Stimulated activated naive CD8-positive, alpha-beta T cell treated with anti-CD3 and anti-CD28 coated beads, Interleukin-15, amount 100 ng/mL, for 72 hours (primary cell): ENCODE measurements around the gene BEND3.
"Not testable (repeated sequence)": the region's sequence is repeated elsewhere in the genome, so short reads cannot be mapped to it uniquely, and the experiment has no call there.

Experiments
- ATAC-seq: fragments of 150-1000 bp; cut with Tn5 transposase; 2 replicates; pipeline ENCODE4 v1.10.0; 2021; ENCODE audit warnings: mild to moderate bottlenecking, moderate library complexity
- DNase-seq, 2 donors: peaks; one replicate each; pipeline ENCODE4 v3.0.0; 2021 to 2022
- H3K27ac Mint-ChIP-seq, 2 donors: one replicate each; pipeline ENCODE4 v1.8.0; 2022; ENCODE audit warnings: mild to moderate bottlenecking in 2 of 2, mixed read lengths in 2 of 2, moderate library complexity in 2 of 2
- H3K27me3 Mint-ChIP-seq: one replicate; pipeline ENCODE4 v1.8.0; 2022; ENCODE audit warnings: mixed read lengths
- H3K4me1 Mint-ChIP-seq: one replicate; pipeline ENCODE4 v1.8.0; 2022; ENCODE audit warnings: mild to moderate bottlenecking, mixed read lengths
- H3K4me3 Mint-ChIP-seq, 2 donors: one replicate each; pipeline ENCODE4 v1.8.0; 2022; ENCODE audit warnings: mild to moderate bottlenecking in 2 of 2, mixed read lengths in 2 of 2, moderate library complexity in 1 of 2
- H3K9me3 Mint-ChIP-seq, 2 donors: one replicate each; pipeline ENCODE4 v1.8.0; 2022; ENCODE audit warnings: mixed read lengths in 2 of 2

BEND3 gene

GRCh38 chr6:107107791-107108190, 7.5 kb downstream of the BEND3 start:
- ATAC-seq (no peak), DNase-seq (no peak)
- Mint-ChIP-seq H3K9me3 (no peaks in the 10 kb centered on the region), H3K27ac (no peak overlapping the region), H3K27me3 (no peaks in the 10 kb centered on the region), H3K4me1 (no peaks in the 10 kb centered on the region), H3K4me3 (no peak overlapping the region)

- DNase-seq (no peak), ATAC-seq (no peak)
- Mint-ChIP-seq H3K4me3 (no peak overlapping the region), H3K27me3 (no peaks in the 10 kb centered on the region), H3K9me3 (no peaks in the 10 kb centered on the region), H3K4me1 (no peaks in the 10 kb centered on the region), H3K27ac (no peak overlapping the region)
These were observed 9.2 kb downstream of the BEND3 start for GRCh38 chr6:107106165-107106564.

GRCh38 chr6:107105511-107106116, 9.7 kb downstream of the BEND3 start:
- no peak for DNase-seq
- no peak overlapping the region for H3K4me3 Mint-ChIP-seq
- H3K27me3 Mint-ChIP-seq = no peaks in the 10 kb centered on the region
- no peak for ATAC-seq
- no peaks in the 10 kb centered on the region for H3K9me3 Mint-ChIP-seq
- H3K4me1 Mint-ChIP-seq = no peaks in the 10 kb centered on the region
- H3K27ac Mint-ChIP-seq = no peak overlapping the region

- H3K27ac Mint-ChIP-seq = no peak overlapping the region
- no peak for DNase-seq
- peaks cover 15% of the 10 kb centered on the region for H3K4me1 Mint-ChIP-seq
- ATAC-seq = no peak
- H3K4me3 Mint-ChIP-seq = no peak overlapping the region
- H3K27me3 Mint-ChIP-seq = no peaks in the 10 kb centered on the region
- no peaks in the 10 kb centered on the region for H3K9me3 Mint-ChIP-seq
These were observed 12.2 kb downstream of the BEND3 start for GRCh38 chr6:107103082-107103481.

- DNase-seq = no peak
- Mint-ChIP-seq H3K27me3 (no peaks in the 10 kb centered on the region), H3K27ac (peak overlapping the region in 1 of 2 donors; percentile 21), H3K9me3 (no peaks in the 10 kb centered on the region), H3K4me1 (peaks cover 15% of the 10 kb centered on the region), H3K4me3 (no peak overlapping the region)
- ATAC-seq = no peak
These were observed 12.9 kb downstream of the BEND3 start for GRCh38 chr6:107102414-107102805.

- DNase-seq = no peak
- no peak for ATAC-seq
- H3K4me3 Mint-ChIP-seq = no peak overlapping the region
- H3K9me3 Mint-ChIP-seq = no peaks in the 10 kb centered on the region
- H3K4me1 Mint-ChIP-seq = peaks cover 15% of the 10 kb centered on the region
- peak overlapping the region in 1 of 2 donors; percentile 21 for H3K27ac Mint-ChIP-seq
- H3K27me3 Mint-ChIP-seq = no peaks in the 10 kb centered on the region
These were observed 13.5 kb downstream of the BEND3 start for GRCh38 chr6:107101686-107102413.

- H3K4me3 Mint-ChIP-seq = no peak overlapping the region
- DNase-seq = no peak
- H3K27ac Mint-ChIP-seq = no peak overlapping the region
- peaks cover 15% of the 10 kb centered on the region for H3K4me1 Mint-ChIP-seq
- no peaks in the 10 kb centered on the region for H3K27me3 Mint-ChIP-seq
- no peak for ATAC-seq
- no peaks in the 10 kb centered on the region for H3K9me3 Mint-ChIP-seq
These were observed 14.1 kb downstream of the BEND3 start for GRCh38 chr6:107101211-107101610.

DNA sequence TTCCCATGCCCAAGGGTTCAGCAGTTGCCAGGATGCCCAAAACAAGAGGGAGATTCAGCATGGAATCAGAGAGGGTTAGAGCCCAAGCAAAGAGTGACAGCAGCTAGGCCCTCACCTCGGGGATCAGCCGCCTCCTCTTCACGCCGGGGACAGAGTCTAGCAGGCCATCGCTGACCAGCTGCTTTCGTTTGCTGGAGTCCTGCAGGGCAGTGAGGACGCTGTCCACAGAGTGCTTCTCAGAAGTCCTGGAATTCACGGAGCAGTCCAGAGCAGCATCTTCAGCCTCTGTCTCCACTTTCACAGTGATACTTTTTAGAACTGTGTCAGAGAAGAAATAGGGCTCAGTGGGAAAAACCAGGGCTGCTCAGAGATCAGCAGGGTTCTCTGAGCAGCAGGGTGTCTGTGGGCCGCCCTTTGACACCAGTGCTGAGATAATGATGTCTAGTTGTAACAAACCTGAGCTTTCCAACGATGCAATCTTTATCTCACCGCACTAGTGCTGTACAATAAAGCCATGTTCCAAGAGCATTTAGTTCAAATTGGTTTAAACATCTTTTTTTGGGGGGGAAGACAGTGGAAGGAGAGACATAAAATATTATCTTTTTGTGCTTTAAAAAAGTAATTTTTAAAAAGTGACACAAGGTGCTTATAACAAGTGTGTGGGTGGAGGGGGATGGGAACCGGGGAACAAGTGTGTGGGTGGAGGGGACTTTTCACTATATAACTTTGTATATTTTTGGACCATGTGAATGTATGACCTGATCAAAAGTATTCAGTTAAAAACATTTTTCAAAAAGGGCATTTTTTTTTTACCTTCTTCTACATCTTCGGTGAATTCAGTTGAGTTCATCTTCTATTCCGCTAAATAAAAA, 16.6 kb downstream of the BEND3 start:
- Mint-ChIP-seq H3K4me3 (no peak overlapping the region), H3K27ac (no peak overlapping the region), H3K4me1 (peaks cover 15% of the 10 kb centered on the region), H3K9me3 (no peaks in the 10 kb centered on the region), H3K27me3 (no peaks in the 10 kb centered on the region)
- DNase-seq = no peak
- ATAC-seq = no peak

DNA sequence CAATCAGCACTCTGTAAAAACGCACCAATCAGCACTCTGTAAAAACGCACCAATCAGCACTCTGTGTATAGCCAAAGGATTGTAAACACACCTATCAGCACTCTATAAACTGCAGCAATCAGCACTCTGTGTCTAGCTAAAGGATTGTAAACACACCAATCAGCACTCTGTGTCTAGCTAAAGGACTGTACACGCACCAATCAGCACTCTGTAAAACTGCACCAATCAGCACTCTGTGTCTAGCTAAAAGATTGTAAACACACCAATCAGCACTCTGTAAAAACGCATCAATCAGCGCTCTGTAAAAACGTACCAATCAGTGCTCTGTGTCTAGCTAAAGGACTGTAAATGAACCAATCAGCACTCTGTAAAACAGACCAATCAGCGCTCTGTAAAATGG, 30.9 kb downstream of the BEND3 start:
- ATAC-seq, H3K9me3 Mint-ChIP-seq, DNase-seq, H3K27me3 Mint-ChIP-seq, H3K4me3 Mint-ChIP-seq, H3K27ac Mint-ChIP-seq: not testable (repeated sequence)
- peaks cover 12% of the 10 kb centered on the region for H3K4me1 Mint-ChIP-seq

DNA sequence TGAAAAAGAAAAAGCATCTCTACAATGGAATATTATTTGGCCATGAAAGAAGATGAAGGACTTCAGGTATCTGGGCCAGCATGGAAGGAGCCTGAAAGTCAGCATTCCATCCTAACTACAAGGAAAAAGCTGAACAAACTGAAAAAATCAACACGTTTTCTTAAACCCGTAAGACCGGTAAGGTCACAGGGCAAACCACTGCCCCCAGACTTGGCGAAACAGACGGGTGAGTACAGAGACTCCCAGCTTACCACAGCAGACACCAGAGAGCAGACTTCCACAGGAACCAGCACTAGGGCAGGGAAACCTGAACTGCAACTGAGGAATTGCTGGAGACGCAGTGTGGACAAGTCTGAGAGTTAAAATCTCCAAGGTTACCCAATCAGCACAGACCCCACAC, 31.4 kb downstream of the BEND3 start:
- no peaks in the 10 kb centered on the region for H3K9me3 Mint-ChIP-seq
- H3K4me1 Mint-ChIP-seq = peaks cover 12% of the 10 kb centered on the region
- H3K27me3 Mint-ChIP-seq = no peaks in the 10 kb centered on the region
- H3K27ac Mint-ChIP-seq = no peak overlapping the region
- DNase-seq = no peak
- ATAC-seq = no peak
- no peak overlapping the region for H3K4me3 Mint-ChIP-seq

DNA sequence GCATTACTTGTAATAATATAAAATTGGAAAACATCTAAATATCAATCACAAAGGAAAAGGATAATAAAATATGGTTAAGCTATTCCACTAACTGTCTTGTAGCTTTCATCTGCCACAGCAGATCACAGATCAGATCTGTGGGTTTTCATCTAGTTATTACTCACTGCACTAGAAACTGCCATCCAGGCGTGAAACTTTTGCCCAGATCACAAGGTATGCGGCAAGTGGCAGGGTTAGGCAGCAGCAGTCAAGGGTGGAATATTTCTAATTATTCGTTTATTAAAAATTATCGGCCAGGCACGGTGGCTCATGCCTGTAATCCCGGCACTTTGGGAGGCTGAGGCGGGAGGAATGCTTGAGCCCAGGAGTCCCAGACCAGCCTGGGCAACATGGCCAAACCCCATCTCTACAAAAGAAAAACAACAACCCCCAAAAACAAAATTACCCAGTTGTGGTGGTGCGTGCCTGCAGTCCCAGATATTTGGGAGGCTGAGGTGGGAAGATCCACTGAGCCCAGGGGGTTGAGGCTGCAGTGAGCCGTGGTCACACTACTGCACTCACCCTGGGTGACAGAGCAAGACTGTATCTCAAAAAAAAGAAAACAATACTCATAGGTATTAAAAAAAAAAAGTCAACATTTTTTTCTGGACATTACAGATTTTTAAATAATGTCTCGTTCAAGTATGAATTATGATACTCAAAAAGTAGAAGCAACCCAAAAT, 32.1 kb downstream of the BEND3 start:
- DNase-seq (no peak), ATAC-seq (no peak)
- H3K4me1 Mint-ChIP-seq = peaks cover 8% of the 10 kb centered on the region
- no peaks in the 10 kb centered on the region for H3K27me3 Mint-ChIP-seq
- no peak overlapping the region for H3K4me3 Mint-ChIP-seq
- no peak overlapping the region for H3K27ac Mint-ChIP-seq
- no peaks in the 10 kb centered on the region for H3K9me3 Mint-ChIP-seq

DNA sequence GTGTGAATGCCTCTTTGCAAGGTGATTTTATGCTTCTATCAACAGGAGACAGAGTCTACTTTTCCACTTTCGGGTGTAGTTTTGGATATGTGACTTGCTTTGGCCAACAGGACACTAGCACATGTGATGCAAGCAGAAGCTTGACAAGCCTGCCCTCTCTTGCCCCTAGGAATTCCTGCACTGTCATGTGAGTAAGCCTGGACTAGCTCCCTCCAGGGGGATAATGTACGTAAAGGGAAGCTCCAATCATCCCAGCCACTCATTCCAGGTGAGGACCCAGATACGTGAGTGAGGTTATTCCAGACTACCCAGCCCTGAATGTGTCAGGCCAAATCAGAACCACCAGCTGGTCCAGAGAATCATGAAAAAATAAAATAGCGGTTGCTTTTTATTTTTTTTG, 33.3 kb downstream of the BEND3 start:
- no peak overlapping the region for H3K27ac Mint-ChIP-seq
- no peaks in the 10 kb centered on the region for H3K27me3 Mint-ChIP-seq
- no peak for DNase-seq
- no peaks in the 10 kb centered on the region for H3K4me1 Mint-ChIP-seq
- no peaks in the 10 kb centered on the region for H3K9me3 Mint-ChIP-seq
- no peak overlapping the region for H3K4me3 Mint-ChIP-seq
- no peak for ATAC-seq

GRCh38 chr6:107080036-107080435, 35.3 kb downstream of the BEND3 start:
- H3K27ac Mint-ChIP-seq = no peak overlapping the region
- ATAC-seq (peak; percentile 58), DNase-seq (no peak)
- H3K4me3 Mint-ChIP-seq = no peak overlapping the region
- H3K9me3 Mint-ChIP-seq = no peaks in the 10 kb centered on the region
- no peaks in the 10 kb centered on the region for H3K4me1 Mint-ChIP-seq
- no peaks in the 10 kb centered on the region for H3K27me3 Mint-ChIP-seq

DNA sequence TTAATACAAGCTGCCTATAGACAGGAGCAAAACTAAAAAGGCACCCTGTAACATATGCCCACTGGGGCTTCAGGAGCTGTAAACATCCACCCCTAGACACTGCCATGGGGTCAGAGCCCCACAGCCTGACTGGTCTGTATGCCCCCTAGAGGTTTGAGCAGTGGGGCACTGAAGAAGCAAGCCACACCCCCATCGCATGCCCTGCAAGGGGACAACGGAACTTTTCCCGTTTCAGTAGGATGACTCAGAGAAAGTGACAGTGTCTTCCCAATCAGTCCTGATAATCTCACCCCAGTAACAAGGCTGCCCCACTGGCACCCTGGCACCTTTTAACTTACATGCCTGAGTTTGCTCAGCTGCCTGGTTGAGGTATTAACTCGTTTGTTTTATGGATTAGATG, 35.9 kb downstream of the BEND3 start:
- DNase-seq (no peak), ATAC-seq (no peak)
- Mint-ChIP-seq H3K27ac (no peak overlapping the region), H3K4me3 (no peak overlapping the region), H3K9me3 (no peaks in the 10 kb centered on the region), H3K27me3 (no peaks in the 10 kb centered on the region), H3K4me1 (no peaks in the 10 kb centered on the region)

DNA sequence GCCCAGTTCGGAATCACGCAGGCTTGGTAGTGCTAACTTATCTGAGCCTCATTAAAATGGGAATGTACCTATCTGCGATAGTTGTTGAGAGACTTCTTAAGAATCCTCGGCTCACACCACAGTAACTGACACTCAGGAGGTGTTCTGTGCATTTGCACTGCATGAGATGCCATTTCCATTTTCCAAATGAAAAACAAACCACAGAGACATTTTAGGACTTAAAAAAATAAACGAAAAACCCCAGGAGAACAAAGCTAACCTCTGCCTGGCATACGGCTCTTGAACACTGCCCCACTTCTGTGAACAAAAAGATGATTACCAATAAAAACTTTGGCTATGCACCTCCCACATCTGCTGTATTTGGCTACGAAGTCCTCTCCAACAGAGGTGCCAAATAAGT, 37.6 kb downstream of the BEND3 start:
- Mint-ChIP-seq H3K4me1 (no peaks in the 10 kb centered on the region), H3K27ac (no peak overlapping the region), H3K9me3 (no peaks in the 10 kb centered on the region), H3K27me3 (no peaks in the 10 kb centered on the region), H3K4me3 (no peak overlapping the region)
- DNase-seq (no peak), ATAC-seq (no peak)
